HG03060 (cell line): Measurements from ENCODE around the gene LAMA2.

Source experiments
- ATAC-seq: cut with Tn5 transposase; IDR thresholded peaks from one replicate; pipeline ENCODE4 v1.9.1; 2021; ENCODE audit warnings: low read depth, moderate number of reproducible peaks; ENCODE audit not compliant: unreplicated experiment

LAMA2 gene

GRCh38 chr6:129543981-129544380, 661.0 kb downstream of the LAMA2 start:
- no peak for ATAC-seq

GRCh38 chr6:129544892-129545612, 662.1 kb downstream of the LAMA2 start:
- ATAC-seq, result no peak

GRCh38 chr6:129546702-129547101, 663.8 kb downstream of the LAMA2 start:
- no peak for ATAC-seq

- ATAC-seq, result no peak
Observed at GRCh38 chr6:129551486-129551885, 668.5 kb downstream of the LAMA2 start.

GRCh38 chr6:129552413-129552812, 669.5 kb downstream of the LAMA2 start:
- ATAC-seq, result no peak

GRCh38 chr6:129555206-129555832, 672.4 kb downstream of the LAMA2 start:
- ATAC-seq, result no peak

GRCh38 chr6:129558248-129558647, 675.3 kb downstream of the LAMA2 start:
- no peak for ATAC-seq

- no peak for ATAC-seq
Observed at GRCh38 chr6:129565366-129565765, 682.4 kb downstream of the LAMA2 start.

GRCh38 chr6:129565811-129566210, 682.9 kb downstream of the LAMA2 start:
- no peak for ATAC-seq
